Measurements from ENCODE around the gene LGALS16. TPM values are rescaled to one million over a fixed set of nuclear protein-coding genes. Genes with fewer than 3 reads are reported as not detected.

LGALS16 gene
- total and polyA plus RNA-seq, 10 of the 15 experiments (the other 5 are each of a cell fraction or from before 2014, with no cell fraction given), result not detected

DNA sequence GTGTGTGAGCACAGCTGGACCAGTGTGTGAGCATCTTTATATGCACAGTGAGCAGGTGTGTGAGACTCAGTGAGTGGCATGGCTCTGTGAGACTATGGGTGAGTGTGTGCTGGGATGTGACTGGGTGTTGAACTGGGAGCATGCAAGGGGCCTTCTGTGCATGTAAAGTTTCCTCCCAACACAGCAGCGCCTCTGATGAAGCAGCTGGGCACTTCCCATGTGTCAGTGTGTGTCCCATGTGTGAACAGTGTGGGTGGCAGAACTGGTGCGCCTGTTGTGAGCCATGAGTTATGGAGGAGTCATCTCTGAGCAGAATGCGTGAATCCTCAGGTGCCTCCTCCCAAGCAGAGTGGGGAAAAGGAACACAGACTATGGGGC lies 24.1 kb downstream of the LGALS16 start (continued):
- no peak for TF ChIP-seq CEBPB (IDR thresholded peaks at IDR 0.05; ENCODE audit: borderline replicate concordance in 1 of 2, low read depth in 2 of 2, low read length in 2 of 2)
- no peak; the same call in 1 of the 2 replicates for TF ChIP-seq DPF2 (IDR thresholded peaks at IDR 0.05)
- TF ChIP-seq BMI1 (IDR thresholded peaks at IDR 0.05; ENCODE audit: borderline replicate concordance), result no peak
- no peak for TF ChIP-seq USF1 (IDR thresholded peaks at IDR 0.05; ENCODE audit: borderline replicate concordance, extremely low read length, insufficient read depth, low read depth, low read length)
- no peak for TF ChIP-seq WRNIP1 (IDR thresholded peaks at IDR 0.05; ENCODE audit: borderline replicate concordance, low read depth, low read length)
- TF ChIP-seq ESRRA (IDR thresholded peaks at IDR 0.05; ENCODE audit: low read length), result no peak
- TF ChIP-seq, protein P1, sequence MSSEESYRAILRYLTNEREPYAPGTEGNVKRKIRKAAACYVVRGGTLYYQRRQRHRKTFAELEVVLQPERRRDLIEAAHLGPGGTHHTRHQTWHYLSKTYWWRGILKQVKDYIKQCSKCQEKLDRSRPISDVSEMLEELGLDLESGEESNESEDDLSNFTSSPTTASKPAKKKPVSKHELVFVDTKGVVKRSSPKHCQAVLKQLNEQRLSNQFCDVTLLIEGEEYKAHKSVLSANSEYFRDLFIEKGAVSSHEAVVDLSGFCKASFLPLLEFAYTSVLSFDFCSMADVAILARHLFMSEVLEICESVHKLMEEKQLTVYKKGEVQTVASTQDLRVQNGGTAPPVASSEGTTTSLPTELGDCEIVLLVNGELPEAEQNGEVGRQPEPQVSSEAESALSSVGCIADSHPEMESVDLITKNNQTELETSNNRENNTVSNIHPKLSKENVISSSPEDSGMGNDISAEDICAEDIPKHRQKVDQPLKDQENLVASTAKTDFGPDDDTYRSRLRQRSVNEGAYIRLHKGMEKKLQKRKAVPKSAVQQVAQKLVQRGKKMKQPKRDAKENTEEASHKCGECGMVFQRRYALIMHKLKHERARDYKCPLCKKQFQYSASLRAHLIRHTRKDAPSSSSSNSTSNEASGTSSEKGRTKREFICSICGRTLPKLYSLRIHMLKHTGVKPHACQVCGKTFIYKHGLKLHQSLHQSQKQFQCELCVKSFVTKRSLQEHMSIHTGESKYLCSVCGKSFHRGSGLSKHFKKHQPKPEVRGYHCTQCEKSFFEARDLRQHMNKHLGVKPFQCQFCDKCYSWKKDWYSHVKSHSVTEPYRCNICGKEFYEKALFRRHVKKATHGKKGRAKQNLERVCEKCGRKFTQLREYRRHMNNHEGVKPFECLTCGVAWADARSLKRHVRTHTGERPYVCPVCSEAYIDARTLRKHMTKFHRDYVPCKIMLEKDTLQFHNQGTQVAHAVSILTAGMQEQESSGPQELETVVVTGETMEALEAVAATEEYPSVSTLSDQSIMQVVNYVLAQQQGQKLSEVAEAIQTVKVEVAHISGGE (CRISPR knock-in tag; IDR thresholded peaks at IDR 0.05), result no peak
- 0 out of 2 replicates have a peak, but pooled peaks have one; percentile 2 for TF ChIP-seq POLR2AphosphoS2 (IDR thresholded peaks at IDR 0.05; ENCODE audit: low read depth, low read length)
- TF ChIP-seq PBX3 (IDR thresholded peaks at IDR 0.05; ENCODE audit: insufficient replicate concordance, low read depth, low read length), result peak; percentile 10
- TF ChIP-seq EED (IDR thresholded peaks at IDR 0.05; ENCODE audit: low read depth), result no peak
- TF ChIP-seq, protein P2, sequence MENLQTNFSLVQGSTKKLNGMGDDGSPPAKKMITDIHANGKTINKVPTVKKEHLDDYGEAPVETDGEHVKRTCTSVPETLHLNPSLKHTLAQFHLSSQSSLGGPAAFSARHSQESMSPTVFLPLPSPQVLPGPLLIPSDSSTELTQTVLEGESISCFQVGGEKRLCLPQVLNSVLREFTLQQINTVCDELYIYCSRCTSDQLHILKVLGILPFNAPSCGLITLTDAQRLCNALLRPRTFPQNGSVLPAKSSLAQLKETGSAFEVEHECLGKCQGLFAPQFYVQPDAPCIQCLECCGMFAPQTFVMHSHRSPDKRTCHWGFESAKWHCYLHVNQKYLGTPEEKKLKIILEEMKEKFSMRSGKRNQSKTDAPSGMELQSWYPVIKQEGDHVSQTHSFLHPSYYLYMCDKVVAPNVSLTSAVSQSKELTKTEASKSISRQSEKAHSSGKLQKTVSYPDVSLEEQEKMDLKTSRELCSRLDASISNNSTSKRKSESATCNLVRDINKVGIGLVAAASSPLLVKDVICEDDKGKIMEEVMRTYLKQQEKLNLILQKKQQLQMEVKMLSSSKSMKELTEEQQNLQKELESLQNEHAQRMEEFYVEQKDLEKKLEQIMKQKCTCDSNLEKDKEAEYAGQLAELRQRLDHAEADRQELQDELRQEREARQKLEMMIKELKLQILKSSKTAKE (IDR thresholded peaks at IDR 0.05; ENCODE audit: low read depth, poor library complexity, severe bottlenecking), result no peak
- TF ChIP-seq ZNF24 (IDR thresholded peaks at IDR 0.05), result no peak
- TF ChIP-seq ZNF207 (IDR thresholded peaks at IDR 0.05; ENCODE audit: borderline replicate concordance), result no peak; the same call in 1 of the 2 replicates
- TF ChIP-seq RUNX3 (IDR thresholded peaks at IDR 0.05; ENCODE audit: low read length), result no peak
- TF ChIP-seq JUND (IDR thresholded peaks at IDR 0.05; ENCODE audit: low read depth, low read length), result no peak
- TF ChIP-seq, protein P3, sequence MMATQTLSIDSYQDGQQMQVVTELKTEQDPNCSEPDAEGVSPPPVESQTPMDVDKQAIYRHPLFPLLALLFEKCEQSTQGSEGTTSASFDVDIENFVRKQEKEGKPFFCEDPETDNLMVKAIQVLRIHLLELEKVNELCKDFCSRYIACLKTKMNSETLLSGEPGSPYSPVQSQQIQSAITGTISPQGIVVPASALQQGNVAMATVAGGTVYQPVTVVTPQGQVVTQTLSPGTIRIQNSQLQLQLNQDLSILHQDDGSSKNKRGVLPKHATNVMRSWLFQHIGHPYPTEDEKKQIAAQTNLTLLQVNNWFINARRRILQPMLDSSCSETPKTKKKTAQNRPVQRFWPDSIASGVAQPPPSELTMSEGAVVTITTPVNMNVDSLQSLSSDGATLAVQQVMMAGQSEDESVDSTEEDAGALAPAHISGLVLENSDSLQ (IDR thresholded peaks at IDR 0.05), result peak; percentile 65; the same call in 1 of the 2 replicates
- no peak for TF ChIP-seq RAD51 (IDR thresholded peaks at IDR 0.05)
- no peak for TF ChIP-seq SUPT20H (IDR thresholded peaks at IDR 0.05; ENCODE audit: borderline replicate concordance, control insufficient read depth, low read depth, low read length)
- TF ChIP-seq TARDBP (IDR thresholded peaks at IDR 0.05; ENCODE audit: borderline replicate concordance), result peak; percentile 28; the same call in 1 of the 2 replicates
- 0 out of 2 replicates have a peak, but pooled peaks have one; percentile 57 for TF ChIP-seq TCF3 (IDR thresholded peaks at IDR 0.05; ENCODE audit: borderline replicate concordance, insufficient read depth, low read depth, low read length)
- no peak for TF ChIP-seq CHD2 (IDR thresholded peaks at IDR 0.05; ENCODE audit: borderline replicate concordance, low read depth, low read length)
- peak; percentile 69; the same call in 1 of the 2 replicates for TF ChIP-seq BACH1 (IDR thresholded peaks at IDR 0.05; ENCODE audit: borderline replicate concordance)

Data from GM12878 (cell line).